ENCODE data around the gene PRR7.

Gene PRR7

DNA sequence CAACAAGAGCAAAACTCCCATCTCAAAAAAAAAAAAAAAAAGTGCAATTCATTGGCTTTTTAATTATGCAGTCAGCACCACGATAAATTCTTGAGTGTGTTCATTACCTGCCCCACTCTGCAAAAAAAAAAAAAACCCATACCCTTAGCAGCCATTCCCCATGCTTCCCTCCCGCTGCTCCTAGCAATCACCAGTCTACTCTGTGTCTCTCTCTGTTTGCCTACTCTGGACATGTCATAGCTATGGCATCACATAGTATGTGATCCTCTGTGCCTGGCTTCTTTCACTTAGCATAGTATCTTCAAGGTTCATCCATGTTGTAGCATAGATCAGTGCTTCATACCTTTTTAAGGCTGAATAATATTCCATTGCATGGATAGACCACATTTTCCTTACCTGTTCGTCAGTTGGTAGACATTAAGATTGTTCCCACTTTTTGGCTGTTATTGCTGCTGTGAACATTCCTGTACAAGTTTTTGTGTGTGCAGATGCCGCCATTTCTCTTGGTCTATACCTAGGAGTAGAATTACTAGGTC, 7.0 kb upstream of the PRR7 start:
- no peak overlapping the region for H3K9ac ChIP-seq (ENCODE audit: low read length)
- H3K9me3 ChIP-seq (replicated peaks; ENCODE audit: insufficient read depth, low read length) = no peaks in the 10 kb centered on the region
- H3F3A ChIP-seq (ENCODE audit: insufficient read depth, low read length) = peaks cover 17% of the 10 kb centered on the region
- DNase-seq = no peak
- H3K27me3 ChIP-seq (replicated peaks; ENCODE audit: insufficient read depth, low read length) = no peaks in the 10 kb centered on the region
- peaks cover 18% of the 10 kb centered on the region for H3K79me2 ChIP-seq (ENCODE audit: low read length)
- no peaks in the 10 kb centered on the region for H3K9me2 ChIP-seq (replicated peaks; ENCODE audit: insufficient read depth, low read length)
- H3K4me3 ChIP-seq (ENCODE audit: low read length) = no peak overlapping the region
- H2AFZ ChIP-seq (ENCODE audit: low read length) = no peak overlapping the region
- H3K4me2 ChIP-seq (ENCODE audit: low read depth, low read length) = no peak overlapping the region
- H3K27ac ChIP-seq (ENCODE audit: low read length) = no peak overlapping the region
- H3K4me1 ChIP-seq (ENCODE audit: low read length) = peaks cover 23% of the 10 kb centered on the region
- H4K20me1 ChIP-seq (ENCODE audit: insufficient read depth, low read length) = no peaks in the 10 kb centered on the region
- H3K36me3 ChIP-seq (replicated peaks; ENCODE audit: insufficient read depth, low read length) = peaks cover 4% of the 10 kb centered on the region
- TF ChIP-seq, protein P1, sequence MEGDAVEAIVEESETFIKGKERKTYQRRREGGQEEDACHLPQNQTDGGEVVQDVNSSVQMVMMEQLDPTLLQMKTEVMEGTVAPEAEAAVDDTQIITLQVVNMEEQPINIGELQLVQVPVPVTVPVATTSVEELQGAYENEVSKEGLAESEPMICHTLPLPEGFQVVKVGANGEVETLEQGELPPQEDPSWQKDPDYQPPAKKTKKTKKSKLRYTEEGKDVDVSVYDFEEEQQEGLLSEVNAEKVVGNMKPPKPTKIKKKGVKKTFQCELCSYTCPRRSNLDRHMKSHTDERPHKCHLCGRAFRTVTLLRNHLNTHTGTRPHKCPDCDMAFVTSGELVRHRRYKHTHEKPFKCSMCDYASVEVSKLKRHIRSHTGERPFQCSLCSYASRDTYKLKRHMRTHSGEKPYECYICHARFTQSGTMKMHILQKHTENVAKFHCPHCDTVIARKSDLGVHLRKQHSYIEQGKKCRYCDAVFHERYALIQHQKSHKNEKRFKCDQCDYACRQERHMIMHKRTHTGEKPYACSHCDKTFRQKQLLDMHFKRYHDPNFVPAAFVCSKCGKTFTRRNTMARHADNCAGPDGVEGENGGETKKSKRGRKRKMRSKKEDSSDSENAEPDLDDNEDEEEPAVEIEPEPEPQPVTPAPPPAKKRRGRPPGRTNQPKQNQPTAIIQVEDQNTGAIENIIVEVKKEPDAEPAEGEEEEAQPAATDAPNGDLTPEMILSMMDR (IDR thresholded peaks at IDR 0.05; ENCODE audit: low read length) = no peak

DNA sequence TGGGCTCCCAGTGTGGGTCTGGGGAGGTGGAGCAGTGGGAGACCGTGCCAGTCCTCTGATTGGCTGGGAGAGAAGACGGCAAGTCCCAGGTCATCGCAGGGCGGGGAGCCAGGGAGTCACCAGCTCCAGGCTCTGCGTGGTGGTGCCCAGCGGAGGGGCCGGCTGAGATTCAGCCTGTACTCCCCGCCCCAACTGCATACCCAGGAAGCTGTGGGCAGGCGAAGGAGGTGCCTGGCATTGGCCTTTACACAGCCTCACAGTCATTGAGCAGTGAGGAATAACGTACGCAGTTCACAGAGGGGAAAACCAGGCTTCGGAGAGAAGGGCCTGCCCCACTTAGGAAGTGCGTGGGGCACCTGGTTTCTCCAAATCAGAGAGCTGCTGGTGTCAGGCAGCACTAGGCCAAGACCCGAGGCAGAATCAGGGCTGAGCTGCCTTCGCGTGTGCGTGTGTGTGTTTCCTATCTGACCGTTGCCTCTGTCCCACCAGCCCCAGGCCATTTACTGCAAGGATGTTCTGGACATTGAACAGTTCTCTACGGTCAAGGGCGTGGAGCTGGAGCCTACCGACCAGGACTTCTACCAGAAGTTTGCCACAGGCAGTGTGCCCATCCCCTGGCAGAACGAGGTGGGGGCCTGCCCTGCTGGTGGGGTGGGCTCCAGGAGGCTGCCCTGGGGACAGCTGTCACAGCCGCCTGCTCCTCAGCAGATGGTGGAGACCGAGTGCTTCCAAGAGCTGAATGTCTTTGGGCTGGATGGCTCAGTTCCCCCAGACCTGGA, 6.2 kb upstream of the PRR7 start:
- Histone ChIP-seq H3K79me2 (ENCODE audit: low read length) (peaks cover 14% of the 10 kb centered on the region), H2AFZ (ENCODE audit: low read length) (no peak overlapping the region), H3K27ac (ENCODE audit: low read length) (no peak overlapping the region), H3K9me3 (replicated peaks; ENCODE audit: insufficient read depth, low read length) (no peaks in the 10 kb centered on the region), H3K9me2 (replicated peaks; ENCODE audit: insufficient read depth, low read length) (no peaks in the 10 kb centered on the region), H3K36me3 (replicated peaks; ENCODE audit: insufficient read depth, low read length) (peaks cover 4% of the 10 kb centered on the region), H3K9ac (ENCODE audit: low read length) (no peak overlapping the region), H3F3A (ENCODE audit: insufficient read depth, low read length) (peaks cover 25% of the 10 kb centered on the region), H3K4me2 (ENCODE audit: low read depth, low read length) (no peak overlapping the region), H4K20me1 (ENCODE audit: insufficient read depth, low read length) (no peaks in the 10 kb centered on the region), H3K4me3 (ENCODE audit: low read length) (no peak overlapping the region), H3K4me1 (ENCODE audit: low read length) (peaks cover 31% of the 10 kb centered on the region), H3K27me3 (replicated peaks; ENCODE audit: insufficient read depth, low read length) (no peaks in the 10 kb centered on the region)
- no peak for DNase-seq
- TF ChIP-seq, protein P1 (IDR thresholded peaks at IDR 0.05; ENCODE audit: low read length) = no peak
- TF ChIP-seq EZH2phosphoT487 (IDR thresholded peaks at IDR 0.05; ENCODE audit: low read length) (no peak), EZH2 (optimal IDR thresholded peaks at IDR 0.05; ENCODE audit: low read depth, low read length) (no peak)

DNA sequence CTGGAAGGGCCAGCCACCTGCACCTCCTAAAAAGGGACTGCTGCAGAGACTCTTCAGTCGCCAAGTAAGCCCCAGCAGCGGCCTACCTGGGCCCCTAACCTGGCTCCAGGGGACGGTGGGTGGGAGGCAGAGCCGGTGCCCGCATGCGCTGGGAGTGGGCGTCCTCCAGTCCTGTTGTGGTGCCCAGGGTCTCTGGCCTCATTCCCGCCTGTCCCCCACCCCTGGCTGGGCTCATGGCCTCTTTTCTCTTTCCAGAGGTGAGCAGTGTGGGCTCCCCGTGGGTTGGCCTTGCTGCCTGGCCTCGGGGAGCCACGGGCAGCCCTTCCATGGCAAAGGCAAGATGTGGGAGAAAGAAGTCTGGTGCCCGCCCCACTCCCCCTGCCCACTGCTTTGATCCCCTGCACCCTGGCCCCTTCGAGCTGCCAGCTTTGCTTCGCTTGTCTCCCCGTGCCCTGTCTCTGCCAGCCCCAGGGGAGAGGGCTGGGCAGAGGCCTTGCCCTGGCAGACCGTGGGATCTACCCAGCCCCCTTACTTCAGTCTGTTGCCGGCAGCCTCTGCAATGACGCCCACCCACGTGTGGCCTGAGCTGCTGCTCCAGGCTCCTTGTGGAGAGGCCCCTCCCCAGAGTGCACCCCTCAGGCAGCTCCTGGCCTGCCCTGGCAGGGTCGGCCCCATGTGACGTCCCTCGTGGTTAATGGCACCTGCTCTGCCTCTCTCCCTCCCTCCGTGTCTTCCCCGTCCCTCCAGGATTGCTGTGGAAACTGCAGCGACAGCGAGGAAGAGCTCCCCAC, 5.4 kb upstream of the PRR7 start:
- Histone ChIP-seq H3K9me2 (replicated peaks; ENCODE audit: insufficient read depth, low read length) (no peaks in the 10 kb centered on the region), H3K27ac (ENCODE audit: low read length) (no peak overlapping the region), H3K79me2 (ENCODE audit: low read length) (peaks cover 9% of the 10 kb centered on the region; the same call in 1 of the 2 replicates), H3K4me3 (ENCODE audit: low read length) (no peak overlapping the region), H3K9ac (ENCODE audit: low read length) (no peak overlapping the region), H3K9me3 (replicated peaks; ENCODE audit: insufficient read depth, low read length) (no peaks in the 10 kb centered on the region), H3K27me3 (replicated peaks; ENCODE audit: insufficient read depth, low read length) (no peaks in the 10 kb centered on the region), H3F3A (ENCODE audit: insufficient read depth, low read length) (peaks cover 33% of the 10 kb centered on the region), H3K36me3 (replicated peaks; ENCODE audit: insufficient read depth, low read length) (peaks cover 4% of the 10 kb centered on the region; the same call in 1 of the 2 replicates), H4K20me1 (ENCODE audit: insufficient read depth, low read length) (no peaks in the 10 kb centered on the region), H3K4me2 (ENCODE audit: low read depth, low read length) (no peak overlapping the region), H2AFZ (ENCODE audit: low read length) (no peak overlapping the region), H3K4me1 (ENCODE audit: low read length) (peaks cover 36% of the 10 kb centered on the region)
- TF ChIP-seq EZH2phosphoT487 (IDR thresholded peaks at IDR 0.05; ENCODE audit: low read length) = no peak
- TF ChIP-seq, protein P1 (IDR thresholded peaks at IDR 0.05; ENCODE audit: low read length) = no peak
- no peak for DNase-seq

All from MM.1S (cell line).